Measurements from ENCODE around the gene UBE2S.
"Not testable (repeated sequence)": the region's sequence is repeated elsewhere in the genome, so short reads cannot be mapped to it uniquely, and the experiment has no call there.

UBE2S gene

GRCh38 chr19:55406091-55406825 lies 1.3 kb downstream of the UBE2S start:
- no peak for DNase-seq (ENCODE audit: low read depth)

- no peak for DNase-seq (ENCODE audit: low read depth)
These were observed 1.9 kb downstream of the UBE2S start for GRCh38 chr19:55405638-55406037.

GRCh38 chr19:55402509-55402908 lies 5.1 kb downstream of the UBE2S start:
- no peak for DNase-seq (ENCODE audit: low read depth)

GRCh38 chr19:55401390-55401789 lies 6.2 kb downstream of the UBE2S start:
- not testable (repeated sequence) for DNase-seq (ENCODE audit: low read depth)

GRCh38 chr19:55400281-55401087 lies 7.1 kb downstream of the UBE2S start:
- no peak for DNase-seq (ENCODE audit: low read depth)

GRCh38 chr19:55398200-55398925 lies 9.2 kb downstream of the UBE2S start:
- DNase-seq (ENCODE audit: low read depth), result no peak

- no peak for DNase-seq (ENCODE audit: low read depth)
These were observed 14.5 kb downstream of the UBE2S start for GRCh38 chr19:55392820-55393761.

GRCh38 chr19:55391702-55392615 lies 15.6 kb downstream of the UBE2S start:
- no peak for DNase-seq (ENCODE audit: low read depth)

- DNase-seq (ENCODE audit: low read depth), result no peak
These were observed 16.4 kb downstream of the UBE2S start for GRCh38 chr19:55391191-55391670.

- no peak for DNase-seq (ENCODE audit: low read depth)
These were observed 17.1 kb downstream of the UBE2S start for GRCh38 chr19:55390461-55390880.

- DNase-seq (ENCODE audit: low read depth), result no peak
These were observed 17.9 kb downstream of the UBE2S start for GRCh38 chr19:55389386-55390317.

- DNase-seq (ENCODE audit: low read depth), result no peak
These were observed 19.7 kb downstream of the UBE2S start for GRCh38 chr19:55387736-55388497.

- DNase-seq (ENCODE audit: low read depth), result no peak
These were observed 21.1 kb downstream of the UBE2S start for GRCh38 chr19:55386493-55386971.

GRCh38 chr19:55385724-55386492 lies 21.7 kb downstream of the UBE2S start, which contains the start of gene RPL28:
Gene RPL28 (plus strand): TSS chr19:55385932. CDS start chr19:55386358, 426 bp downstream.
- DNase-seq (ENCODE audit: low read depth), result peak; percentile 88

GRCh38 chr19:55384920-55385723 lies 22.5 kb downstream of the UBE2S start:
- DNase-seq (ENCODE audit: low read depth), result peak; percentile 72

- DNase-seq (ENCODE audit: low read depth), result no peak
These were observed 23.3 kb downstream of the UBE2S start, which contains the start of gene TMEM238 for GRCh38 chr19:55384131-55384919. Gene TMEM238 (minus strand): TSS chr19:55384292. CDS start chr19:55384259, 33 bp downstream.
